HG03025 (cell line): ENCODE measurements around the gene TMEM260.
"Not testable (repeated sequence)": the region's sequence is repeated elsewhere in the genome, so short reads cannot be mapped to it uniquely, and the experiment has no call there.

Source experiments
- ATAC-seq: cut with Tn5 transposase; IDR thresholded peaks from one replicate; pipeline ENCODE4 v1.9.1; 2021; ENCODE audit warnings: mild to moderate bottlenecking, moderate library complexity; ENCODE audit not compliant: unreplicated experiment, low FRiP score

TMEM260 gene

DNA sequence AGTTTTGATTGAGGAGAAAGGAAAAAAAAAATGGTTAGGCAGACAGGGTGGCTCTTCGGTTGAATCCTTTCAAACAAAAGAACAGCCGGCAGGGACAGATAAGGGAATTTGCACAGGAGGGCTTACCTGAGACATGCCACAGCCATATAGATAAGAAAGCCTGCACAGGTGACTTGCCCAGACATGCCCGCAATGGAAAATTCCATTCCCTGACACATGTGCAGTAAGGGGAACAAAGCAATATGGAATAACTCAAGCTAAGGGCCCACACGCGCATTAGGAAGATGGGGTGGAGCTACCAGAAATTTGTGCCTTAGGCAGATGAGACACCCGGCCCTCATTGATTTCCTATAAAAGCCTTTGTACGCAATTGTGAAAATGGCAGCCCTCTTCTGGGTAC is 86.7 kb downstream of the TMEM260 start:
- ATAC-seq, result no peak

DNA sequence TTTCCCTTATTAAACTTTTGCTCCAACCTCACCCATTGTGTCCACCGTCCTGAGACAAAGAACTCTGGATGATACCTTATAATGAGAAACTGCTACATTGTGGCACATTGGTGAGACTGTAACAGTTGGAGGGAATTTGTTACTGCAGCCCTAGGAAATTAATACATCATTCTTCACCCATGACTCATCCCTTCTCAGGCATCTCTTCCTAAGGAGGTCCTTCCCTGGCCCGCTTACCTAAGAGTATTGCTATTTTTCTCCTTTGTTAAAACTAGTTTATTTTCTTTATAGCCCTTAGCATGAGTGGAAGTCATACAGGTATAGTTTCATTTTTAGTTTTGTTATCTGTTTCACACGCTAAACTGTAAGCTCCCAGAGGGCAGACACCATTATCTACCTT is 87.1 kb downstream of the TMEM260 start:
- no peak for ATAC-seq

DNA sequence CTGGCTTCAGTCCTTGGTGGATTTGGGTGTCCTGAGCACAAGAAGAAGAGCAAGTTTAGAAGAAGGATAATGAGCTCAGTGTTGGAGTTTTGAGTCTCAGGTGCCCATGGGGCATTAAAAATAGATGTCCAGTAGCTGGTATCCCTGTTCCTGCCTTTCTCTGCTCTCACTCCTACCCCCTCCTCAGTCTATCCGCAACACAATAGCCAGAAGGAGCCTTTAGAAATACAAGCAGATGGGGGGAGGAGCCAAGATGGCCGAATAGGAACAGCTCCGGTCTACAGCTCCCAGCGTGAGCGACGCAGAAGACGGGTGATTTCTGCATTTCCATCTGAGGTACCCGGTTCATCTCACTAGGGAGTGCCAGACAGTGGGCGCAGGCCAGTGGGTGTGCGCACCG is 87.7 kb downstream of the TMEM260 start:
- not testable (repeated sequence) for ATAC-seq

DNA sequence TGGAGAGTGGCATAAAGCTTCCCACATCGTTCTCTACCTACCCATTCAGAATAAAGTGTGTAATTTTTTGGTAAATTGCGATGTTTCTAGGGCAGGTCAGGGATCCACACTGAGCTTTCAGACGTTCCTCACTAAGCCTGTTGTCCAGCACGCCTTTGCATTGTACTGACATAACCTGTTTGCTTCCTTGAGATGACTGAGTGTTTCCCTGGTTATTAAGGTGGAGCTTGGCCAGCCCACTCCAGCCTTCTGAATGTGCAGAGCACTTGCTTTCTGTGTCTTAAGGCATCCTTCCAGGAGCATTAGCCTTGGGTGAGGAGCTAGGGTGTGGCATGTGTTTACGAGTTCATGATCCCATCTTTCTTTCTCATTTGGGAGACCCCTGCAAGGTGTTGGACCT is 96.4 kb downstream of the TMEM260 start:
- no peak for ATAC-seq

DNA sequence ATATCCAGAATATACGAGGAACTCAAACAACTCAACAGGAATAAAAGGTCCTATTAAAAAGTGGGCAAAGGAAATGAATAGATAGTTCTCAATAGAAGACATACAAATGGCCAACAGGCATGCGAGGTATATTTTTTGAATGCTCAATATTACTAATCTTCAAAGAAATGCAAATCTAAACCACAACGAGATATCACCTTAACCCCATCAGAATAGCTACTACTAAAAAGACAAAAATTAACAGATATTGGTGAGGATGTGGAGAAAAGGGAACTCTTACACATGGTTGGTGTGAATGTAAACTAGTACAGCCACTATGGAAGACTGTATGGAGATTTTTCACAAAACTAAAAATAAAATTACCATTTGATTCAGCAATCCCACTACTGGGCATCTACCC is 99.2 kb downstream of the TMEM260 start:
- no peak for ATAC-seq

DNA sequence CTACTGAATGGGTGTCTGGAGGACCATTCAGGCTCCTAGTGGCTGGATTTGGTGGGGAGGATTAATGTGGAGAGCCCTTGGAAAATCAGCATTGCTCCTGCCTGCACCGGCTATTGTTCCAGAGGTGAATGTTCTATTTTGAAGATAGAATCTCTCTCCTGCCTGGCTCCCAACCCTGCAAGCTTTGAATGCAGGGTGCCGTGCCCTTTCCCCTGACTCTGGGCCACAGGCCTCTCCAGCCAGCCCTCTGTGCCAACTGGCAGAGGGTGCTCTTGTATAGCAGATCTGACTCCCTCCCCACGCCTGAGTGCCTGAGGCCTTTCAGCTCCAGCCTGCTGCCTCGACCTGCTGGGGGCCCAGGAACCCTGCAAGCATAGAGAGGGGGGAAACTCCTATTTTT is 106.8 kb downstream of the TMEM260 start:
- ATAC-seq, result no peak

DNA sequence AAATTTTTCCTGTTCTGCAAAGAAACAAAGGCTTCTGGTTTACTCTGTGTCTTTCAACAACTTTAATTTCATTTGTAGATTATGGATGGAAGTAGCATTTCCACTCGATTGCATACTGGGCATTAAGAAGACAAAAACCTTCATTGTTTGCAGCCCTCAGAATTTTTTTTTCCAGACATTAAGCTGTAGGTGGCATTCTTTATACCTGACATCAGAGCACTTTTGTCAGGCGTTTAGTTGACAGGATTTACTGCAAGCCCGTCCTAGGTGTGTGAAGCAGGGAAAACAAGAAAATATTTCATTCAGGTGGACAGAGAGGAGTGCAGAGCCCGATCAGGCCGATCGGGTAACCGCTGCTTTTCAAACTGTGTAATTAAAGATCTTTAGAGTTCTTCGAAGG is 107.5 kb downstream of the TMEM260 start:
- ATAC-seq, result no peak

DNA sequence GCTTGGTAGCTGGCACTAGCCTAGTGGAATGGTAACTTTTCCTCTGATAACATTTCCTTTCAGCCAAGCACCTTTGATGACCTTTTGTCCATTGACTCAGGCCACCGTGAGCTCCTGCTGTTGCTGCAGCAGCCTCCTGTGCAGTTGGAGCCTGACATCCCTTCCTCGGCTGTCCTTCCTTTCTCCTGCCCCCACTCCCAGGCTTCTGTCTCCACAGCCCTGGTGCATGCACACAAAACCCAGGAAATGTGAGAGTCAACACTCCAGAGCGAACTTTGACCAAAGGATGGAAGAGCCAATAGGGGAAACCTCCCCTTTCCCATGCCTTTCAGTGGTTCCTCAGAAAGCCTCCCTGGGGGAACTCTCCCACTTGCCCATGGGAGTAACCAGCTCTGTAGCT is 115.0 kb downstream of the TMEM260 start:
- ATAC-seq, result no peak

DNA sequence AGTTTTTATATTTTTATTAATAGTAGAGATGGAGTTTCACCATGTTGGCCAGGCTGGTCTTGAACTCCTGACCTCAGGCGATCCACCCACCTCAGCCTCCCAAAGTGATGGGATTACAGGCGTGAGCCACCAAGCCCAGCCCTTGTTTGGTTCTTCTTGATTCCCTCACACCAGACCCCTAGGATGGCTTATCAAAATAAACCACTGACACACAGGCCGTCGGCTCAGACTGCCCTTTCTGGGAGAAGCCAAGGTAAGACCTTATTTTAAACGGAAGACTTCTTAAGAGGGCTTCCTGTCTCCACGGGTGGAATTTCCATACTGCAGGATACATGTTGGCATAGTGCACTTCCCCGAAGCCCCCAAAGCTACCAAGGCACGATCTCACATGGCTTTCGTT is 115.6 kb downstream of the TMEM260 start:
- ATAC-seq, result not testable (repeated sequence)
